ENCODE measurements around the gene NDRG4.

NDRG4 gene

GRCh38 chr16:58543685-58544084 is 43.7 kb downstream of the NDRG4 start:
- DNase-seq (ENCODE audit: low read depth in 2 of 2) = no peak

GRCh38 chr16:58548378-58548777 is 48.4 kb downstream of the NDRG4 start:
- DNase-seq (ENCODE audit: low read depth in 2 of 2) = no peak

- no peak for DNase-seq (ENCODE audit: low read depth in 2 of 2)
These were observed 51.6 kb downstream of the NDRG4 start for GRCh38 chr16:58551496-58551895.

- DNase-seq (ENCODE audit: low read depth in 2 of 2) = no peak
These were observed 56.7 kb downstream of the NDRG4 start for GRCh38 chr16:58556678-58557077.

Data from stimulated activated CD4-positive, alpha-beta T cell treated with anti-CD3 and anti-CD28 coated beads, Interleukin-12 subunit alpha, Interleukin-12 subunit beta, amount 100 ng/mL, for 24 hours (primary cell).